ENCODE data around the gene ARHGAP10. TPM values are rescaled to one million over a fixed set of nuclear protein-coding genes. Genes with fewer than 3 reads are reported as not detected.

ARHGAP10 gene
- total RNA-seq, 1 donor from 2014 or later = 28.0 TPM

- peaks cover 3% of the 10 kb centered on the region for H3K36me3 ChIP-seq (ENCODE audit: insufficient read depth, low read length)
- Mint-ChIP-seq H3K4me1 (ENCODE audit: low read depth, unreplicated experiment) (no peaks in the 10 kb centered on the region), H3K4me3 (ENCODE audit: unreplicated experiment) (no peak overlapping the region), H3K9me3 (ENCODE audit: unreplicated experiment) (no peaks in the 10 kb centered on the region), H3K27ac (ENCODE audit: unreplicated experiment) (no peak overlapping the region), H3K36me3 (ENCODE audit: low read depth, unreplicated experiment) (peaks cover 1% of the 10 kb centered on the region), H3K27me3 (ENCODE audit: low read depth, unreplicated experiment) (no peaks in the 10 kb centered on the region)
- no peaks in the 10 kb centered on the region for H4K20me1 ChIP-seq (ENCODE audit: insufficient read depth, low read length)
- H2AFZ ChIP-seq (ENCODE audit: low read depth, low read length) = no peak overlapping the region
- FAIRE-seq = no peak
- DNase-seq (ENCODE audit: low read depth) = no peak
- no peak overlapping the region for H3K4me2 ChIP-seq (ENCODE audit: low read length)
- TF ChIP-seq CTCF (IDR thresholded peaks at IDR 0.05; ENCODE audit: insufficient read depth, low read depth, low read length) (no peak), EZH2 (IDR thresholded peaks at IDR 0.05; ENCODE audit: insufficient read depth, low read length) (no peak)
- no peaks in the 10 kb centered on the region for H3K79me2 ChIP-seq (ENCODE audit: insufficient read depth, low read length)
- no peak overlapping the region for H3K9ac ChIP-seq (ENCODE audit: low read length)
- H3K4me3 ChIP-seq (ENCODE audit: insufficient read depth, low read depth, low read length) = no peak overlapping the region
- no peaks in the 10 kb centered on the region for H3K4me1 ChIP-seq (ENCODE audit: insufficient read depth, low read length)
- H3K27me3 ChIP-seq (ENCODE audit: insufficient read depth, low read length) = no peaks in the 10 kb centered on the region
- no peaks in the 10 kb centered on the region for H3K9me3 ChIP-seq (ENCODE audit: insufficient read depth, low read depth, low read length)
- no peak overlapping the region for H3K27ac ChIP-seq (ENCODE audit: low read depth, low read length)
These were observed 181.2 kb downstream of the ARHGAP10 start for GRCh38 chr4:147913137-147913536.

- no peak overlapping the region for H3K4me3 ChIP-seq (ENCODE audit: insufficient read depth, low read depth, low read length)
- no peak overlapping the region for H3K9ac ChIP-seq (ENCODE audit: low read length)
- Mint-ChIP-seq H3K9me3 (ENCODE audit: unreplicated experiment) (no peaks in the 10 kb centered on the region), H3K36me3 (ENCODE audit: low read depth, unreplicated experiment) (peaks cover 5% of the 10 kb centered on the region), H3K27me3 (ENCODE audit: low read depth, unreplicated experiment) (no peaks in the 10 kb centered on the region), H3K4me3 (ENCODE audit: unreplicated experiment) (no peak overlapping the region), H3K27ac (ENCODE audit: unreplicated experiment) (no peak overlapping the region), H3K4me1 (ENCODE audit: low read depth, unreplicated experiment) (no peaks in the 10 kb centered on the region)
- H3K36me3 ChIP-seq (ENCODE audit: insufficient read depth, low read length) = peaks cover 3% of the 10 kb centered on the region
- no peaks in the 10 kb centered on the region for H4K20me1 ChIP-seq (ENCODE audit: insufficient read depth, low read length)
- H3K27me3 ChIP-seq (ENCODE audit: insufficient read depth, low read length) = no peaks in the 10 kb centered on the region
- TF ChIP-seq EZH2 (IDR thresholded peaks at IDR 0.05; ENCODE audit: insufficient read depth, low read length) (no peak), CTCF (IDR thresholded peaks at IDR 0.05; ENCODE audit: insufficient read depth, low read depth, low read length) (no peak)
- DNase-seq (ENCODE audit: low read depth) (peak; percentile 49), FAIRE-seq (peak; percentile 17)
- no peak overlapping the region for H3K4me2 ChIP-seq (ENCODE audit: low read length)
- H3K4me1 ChIP-seq (ENCODE audit: insufficient read depth, low read length) = no peaks in the 10 kb centered on the region
- no peak overlapping the region for H2AFZ ChIP-seq (ENCODE audit: low read depth, low read length)
- no peak overlapping the region for H3K27ac ChIP-seq (ENCODE audit: low read depth, low read length)
- no peaks in the 10 kb centered on the region for H3K79me2 ChIP-seq (ENCODE audit: insufficient read depth, low read length)
- H3K9me3 ChIP-seq (ENCODE audit: insufficient read depth, low read depth, low read length) = no peaks in the 10 kb centered on the region
These were observed 184.5 kb downstream of the ARHGAP10 start for GRCh38 chr4:147916351-147916750.

- H3K4me1 Mint-ChIP-seq (ENCODE audit: low read depth, unreplicated experiment) = peaks cover 3% of the 10 kb centered on the region
- H3K9me3 ChIP-seq (ENCODE audit: insufficient read depth, low read depth, low read length) = no peaks in the 10 kb centered on the region
- H3K36me3 Mint-ChIP-seq (ENCODE audit: low read depth, unreplicated experiment) = peaks cover 11% of the 10 kb centered on the region
- no peak overlapping the region for H3K27ac Mint-ChIP-seq (ENCODE audit: unreplicated experiment)
- peaks cover 9% of the 10 kb centered on the region for H4K20me1 ChIP-seq (ENCODE audit: insufficient read depth, low read length)
- H3K4me3 ChIP-seq (ENCODE audit: insufficient read depth, low read depth, low read length) = no peak overlapping the region
- no peaks in the 10 kb centered on the region for H3K36me3 ChIP-seq (ENCODE audit: insufficient read depth, low read length)
- FAIRE-seq = peak; percentile 17
- H3K9me3 Mint-ChIP-seq (ENCODE audit: unreplicated experiment) = no peaks in the 10 kb centered on the region
- no peak overlapping the region for H3K4me2 ChIP-seq (ENCODE audit: low read length)
- H3K79me2 ChIP-seq (ENCODE audit: insufficient read depth, low read length) = no peaks in the 10 kb centered on the region
- no peak for TF ChIP-seq CTCF (IDR thresholded peaks at IDR 0.05; ENCODE audit: insufficient read depth, low read depth, low read length)
- TF ChIP-seq EZH2 (IDR thresholded peaks at IDR 0.05; ENCODE audit: insufficient read depth, low read length) = no peak
- no peak overlapping the region for H3K27ac ChIP-seq (ENCODE audit: low read depth, low read length)
- H2AFZ ChIP-seq (ENCODE audit: low read depth, low read length) = no peak overlapping the region
- H3K4me1 ChIP-seq (ENCODE audit: insufficient read depth, low read length) = no peaks in the 10 kb centered on the region
- H3K27me3 Mint-ChIP-seq (ENCODE audit: low read depth, unreplicated experiment) = no peaks in the 10 kb centered on the region
- no peaks in the 10 kb centered on the region for H3K27me3 ChIP-seq (ENCODE audit: insufficient read depth, low read length)
- no peak overlapping the region for H3K9ac ChIP-seq (ENCODE audit: low read length)
- no peak overlapping the region for H3K4me3 Mint-ChIP-seq (ENCODE audit: unreplicated experiment)
- DNase-seq (ENCODE audit: low read depth) = no peak
These were observed 191.5 kb downstream of the ARHGAP10 start for GRCh38 chr4:147923381-147923780.

Data from astrocyte (in vitro differentiated cells and primary cell).